ENCODE measurements around the gene CAMK1D.

CAMK1D gene

GRCh38 chr10:12559578-12560178, 210.3 kb downstream of the CAMK1D start:
- Histone ChIP-seq H3K36me3 (ENCODE audit: control insufficient read depth in 2 of 2, insufficient read depth in 2 of 2, low read length in 2 of 2) (no peaks in the 10 kb centered on the region), H3K27me3 (ENCODE audit: control insufficient read depth in 1 of 2, insufficient read depth in 2 of 2, low read length in 2 of 2) (no peaks in the 10 kb centered on the region)

GRCh38 chr10:12561307-12561706, 212.0 kb downstream of the CAMK1D start:
- Histone ChIP-seq H3K27me3 (ENCODE audit: control insufficient read depth in 1 of 2, insufficient read depth in 2 of 2, low read length in 2 of 2) (no peaks in the 10 kb centered on the region), H3K4me1 (ENCODE audit: control insufficient read depth, insufficient read depth, low read length) (peaks cover 2% of the 10 kb centered on the region), H3K4me3 (ENCODE audit: low read length in 2 of 2) (no peak overlapping the region)

More at GRCh38 chr10:12559578-12560178, 210.3 kb downstream of the CAMK1D start:
- Histone ChIP-seq H3K9me3 (ENCODE audit: control insufficient read depth in 2 of 2, low read length in 2 of 2) (no peaks in the 10 kb centered on the region), H3K27ac (ENCODE audit: low read length) (no peak overlapping the region), H3K4me1 (ENCODE audit: control insufficient read depth, insufficient read depth, low read length) (peaks cover 6% of the 10 kb centered on the region), H3K9ac (ENCODE audit: low read length in 2 of 2) (no peak overlapping the region), H3K4me3 (ENCODE audit: low read length in 2 of 2) (no peak overlapping the region)

GRCh38 chr10:12561720-12562119, 212.4 kb downstream of the CAMK1D start:
- Histone ChIP-seq H3K36me3 (ENCODE audit: control insufficient read depth in 2 of 2, insufficient read depth in 2 of 2, low read length in 2 of 2) (no peaks in the 10 kb centered on the region), H3K4me1 (ENCODE audit: control insufficient read depth, insufficient read depth, low read length) (peaks cover 2% of the 10 kb centered on the region), H3K9me3 (ENCODE audit: control insufficient read depth in 2 of 2, low read length in 2 of 2) (no peaks in the 10 kb centered on the region), H3K27ac (ENCODE audit: low read length) (no peak overlapping the region), H3K4me3 (ENCODE audit: low read length in 2 of 2) (no peak overlapping the region), H3K27me3 (ENCODE audit: control insufficient read depth in 1 of 2, insufficient read depth in 2 of 2, low read length in 2 of 2) (no peaks in the 10 kb centered on the region), H3K9ac (ENCODE audit: low read length in 2 of 2) (no peak overlapping the region)

More at GRCh38 chr10:12561307-12561706, 212.0 kb downstream of the CAMK1D start:
- H3K36me3 ChIP-seq (ENCODE audit: control insufficient read depth in 2 of 2, insufficient read depth in 2 of 2, low read length in 2 of 2): no peaks in the 10 kb centered on the region
- H3K9me3 ChIP-seq (ENCODE audit: control insufficient read depth in 2 of 2, low read length in 2 of 2): no peaks in the 10 kb centered on the region
- H3K27ac ChIP-seq (ENCODE audit: low read length): no peak overlapping the region
- no peak overlapping the region for H3K9ac ChIP-seq (ENCODE audit: low read length in 2 of 2)

GRCh38 chr10:12563489-12563888, 214.1 kb downstream of the CAMK1D start:
- no peak overlapping the region for H3K9ac ChIP-seq (ENCODE audit: low read length in 2 of 2)
- H3K9me3 ChIP-seq (ENCODE audit: control insufficient read depth in 2 of 2, low read length in 2 of 2): no peaks in the 10 kb centered on the region
- no peaks in the 10 kb centered on the region for H3K27me3 ChIP-seq (ENCODE audit: control insufficient read depth in 1 of 2, insufficient read depth in 2 of 2, low read length in 2 of 2)
- peaks cover 2% of the 10 kb centered on the region for H3K4me1 ChIP-seq (ENCODE audit: control insufficient read depth, insufficient read depth, low read length)
- H3K27ac ChIP-seq (ENCODE audit: low read length): no peak overlapping the region
- H3K4me3 ChIP-seq (ENCODE audit: low read length in 2 of 2): no peak overlapping the region
- no peaks in the 10 kb centered on the region for H3K36me3 ChIP-seq (ENCODE audit: control insufficient read depth in 2 of 2, insufficient read depth in 2 of 2, low read length in 2 of 2)

GRCh38 chr10:12564173-12564572, 214.8 kb downstream of the CAMK1D start:
- H3K36me3 ChIP-seq (ENCODE audit: control insufficient read depth in 2 of 2, insufficient read depth in 2 of 2, low read length in 2 of 2): no peaks in the 10 kb centered on the region
- no peaks in the 10 kb centered on the region for H3K27me3 ChIP-seq (ENCODE audit: control insufficient read depth in 1 of 2, insufficient read depth in 2 of 2, low read length in 2 of 2)
- peaks cover 2% of the 10 kb centered on the region for H3K4me1 ChIP-seq (ENCODE audit: control insufficient read depth, insufficient read depth, low read length)
- no peaks in the 10 kb centered on the region for H3K9me3 ChIP-seq (ENCODE audit: control insufficient read depth in 2 of 2, low read length in 2 of 2)
- H3K9ac ChIP-seq (ENCODE audit: low read length in 2 of 2): no peak overlapping the region
- H3K4me3 ChIP-seq (ENCODE audit: low read length in 2 of 2): no peak overlapping the region
- H3K27ac ChIP-seq (ENCODE audit: low read length): no peak overlapping the region

GRCh38 chr10:12566161-12567115, 217.1 kb downstream of the CAMK1D start:
- Histone ChIP-seq H3K9ac (ENCODE audit: low read length in 2 of 2) (no peak overlapping the region), H3K9me3 (ENCODE audit: control insufficient read depth in 2 of 2, low read length in 2 of 2) (no peaks in the 10 kb centered on the region), H3K27ac (ENCODE audit: low read length) (peak overlapping the region; percentile 6)

GRCh38 chr10:12568391-12569009, 219.2 kb downstream of the CAMK1D start:
- Histone ChIP-seq H3K36me3 (ENCODE audit: control insufficient read depth in 2 of 2, insufficient read depth in 2 of 2, low read length in 2 of 2) (no peaks in the 10 kb centered on the region), H3K27ac (ENCODE audit: low read length) (no peak overlapping the region), H3K27me3 (ENCODE audit: control insufficient read depth in 1 of 2, insufficient read depth in 2 of 2, low read length in 2 of 2) (no peaks in the 10 kb centered on the region), H3K9ac (ENCODE audit: low read length in 2 of 2) (no peak overlapping the region), H3K9me3 (ENCODE audit: control insufficient read depth in 2 of 2, low read length in 2 of 2) (no peaks in the 10 kb centered on the region), H3K4me1 (ENCODE audit: control insufficient read depth, insufficient read depth, low read length) (peaks cover 2% of the 10 kb centered on the region), H3K4me3 (ENCODE audit: low read length in 2 of 2) (no peak overlapping the region)

More at GRCh38 chr10:12566161-12567115, 217.1 kb downstream of the CAMK1D start:
- Histone ChIP-seq H3K27me3 (ENCODE audit: control insufficient read depth in 1 of 2, insufficient read depth in 2 of 2, low read length in 2 of 2) (no peaks in the 10 kb centered on the region), H3K4me1 (ENCODE audit: control insufficient read depth, insufficient read depth, low read length) (peaks cover 2% of the 10 kb centered on the region), H3K36me3 (ENCODE audit: control insufficient read depth in 2 of 2, insufficient read depth in 2 of 2, low read length in 2 of 2) (no peaks in the 10 kb centered on the region), H3K4me3 (ENCODE audit: low read length in 2 of 2) (peak overlapping the region in 1 of 2 donors; percentile 15)

GRCh38 chr10:12572281-12572680, 222.9 kb downstream of the CAMK1D start:
- Histone ChIP-seq H3K4me1 (ENCODE audit: control insufficient read depth, insufficient read depth, low read length) (no peaks in the 10 kb centered on the region), H3K4me3 (ENCODE audit: low read length in 2 of 2) (no peak overlapping the region), H3K27me3 (ENCODE audit: control insufficient read depth in 1 of 2, insufficient read depth in 2 of 2, low read length in 2 of 2) (no peaks in the 10 kb centered on the region), H3K27ac (ENCODE audit: low read length) (no peak overlapping the region), H3K36me3 (ENCODE audit: control insufficient read depth in 2 of 2, insufficient read depth in 2 of 2, low read length in 2 of 2) (no peaks in the 10 kb centered on the region), H3K9ac (ENCODE audit: low read length in 2 of 2) (no peak overlapping the region), H3K9me3 (ENCODE audit: control insufficient read depth in 2 of 2, low read length in 2 of 2) (no peaks in the 10 kb centered on the region)

GRCh38 chr10:12577610-12578009, 228.3 kb downstream of the CAMK1D start:
- Histone ChIP-seq H3K27ac (ENCODE audit: low read length) (no peak overlapping the region), H3K9ac (ENCODE audit: low read length in 2 of 2) (no peak overlapping the region), H3K9me3 (ENCODE audit: control insufficient read depth in 2 of 2, low read length in 2 of 2) (no peaks in the 10 kb centered on the region), H3K36me3 (ENCODE audit: control insufficient read depth in 2 of 2, insufficient read depth in 2 of 2, low read length in 2 of 2) (no peaks in the 10 kb centered on the region), H3K4me3 (ENCODE audit: low read length in 2 of 2) (no peak overlapping the region), H3K27me3 (ENCODE audit: control insufficient read depth in 1 of 2, insufficient read depth in 2 of 2, low read length in 2 of 2) (no peaks in the 10 kb centered on the region), H3K4me1 (ENCODE audit: control insufficient read depth, insufficient read depth, low read length) (peaks cover 9% of the 10 kb centered on the region)

- Histone ChIP-seq H3K9ac (ENCODE audit: low read length in 2 of 2) (peak overlapping the region in 1 of 2 donors; percentile 58), H3K36me3 (ENCODE audit: control insufficient read depth in 2 of 2, insufficient read depth in 2 of 2, low read length in 2 of 2) (no peaks in the 10 kb centered on the region), H3K4me3 (ENCODE audit: low read length in 2 of 2) (peak overlapping the region in 1 of 2 donors; percentile 35), H3K27ac (ENCODE audit: low read length) (peak overlapping the region; percentile 82), H3K9me3 (ENCODE audit: control insufficient read depth in 2 of 2, low read length in 2 of 2) (no peaks in the 10 kb centered on the region), H3K4me1 (ENCODE audit: control insufficient read depth, insufficient read depth, low read length) (peaks cover 12% of the 10 kb centered on the region), H3K27me3 (ENCODE audit: control insufficient read depth in 1 of 2, insufficient read depth in 2 of 2, low read length in 2 of 2) (no peaks in the 10 kb centered on the region)
Observed at GRCh38 chr10:12579954-12580858, 230.9 kb downstream of the CAMK1D start.

Data from stomach smooth muscle (tissue), 2 donors.